GM19395 (cell line): ENCODE results near the gene VPS37C.

Source experiments
- ATAC-seq: cut with Tn5 transposase; IDR thresholded peaks from one replicate; pipeline ENCODE4 v1.9.1; 2021; ENCODE audit warnings: mild to moderate bottlenecking, moderate library complexity; ENCODE audit not compliant: unreplicated experiment

The VPS37C gene

DNA sequence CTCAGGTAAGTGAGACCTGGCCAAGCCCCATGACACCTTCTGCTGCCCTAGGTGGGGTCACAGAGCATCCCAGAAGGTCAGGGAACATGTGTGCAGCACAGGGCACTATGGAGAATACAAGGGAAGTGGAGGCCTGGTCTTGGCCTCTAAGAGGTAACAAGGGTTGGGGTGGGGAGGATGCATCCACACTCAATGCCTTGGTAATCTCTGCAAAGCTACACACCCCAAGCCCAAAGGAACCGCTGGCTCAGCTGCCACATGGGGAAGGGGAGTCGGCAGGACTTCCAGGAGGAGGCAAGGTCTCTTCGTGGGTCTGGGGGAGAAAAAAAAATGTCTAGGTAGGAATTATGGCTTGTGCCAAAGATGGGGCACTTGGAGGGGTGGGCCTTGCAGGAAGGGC, 41.7 kb downstream of the VPS37C start:
- no peak for ATAC-seq

GRCh38 chr11:61119055-61119454, 42.2 kb downstream of the VPS37C start:
- no peak for ATAC-seq

GRCh38 chr11:61118406-61118805, 42.8 kb downstream of the VPS37C start:
- ATAC-seq, result no peak

GRCh38 chr11:61118004-61118403, 43.2 kb downstream of the VPS37C start:
- no peak for ATAC-seq

- no peak for ATAC-seq
Measured at GRCh38 chr11:61117168-61117520, 44.1 kb downstream of the VPS37C start.

DNA sequence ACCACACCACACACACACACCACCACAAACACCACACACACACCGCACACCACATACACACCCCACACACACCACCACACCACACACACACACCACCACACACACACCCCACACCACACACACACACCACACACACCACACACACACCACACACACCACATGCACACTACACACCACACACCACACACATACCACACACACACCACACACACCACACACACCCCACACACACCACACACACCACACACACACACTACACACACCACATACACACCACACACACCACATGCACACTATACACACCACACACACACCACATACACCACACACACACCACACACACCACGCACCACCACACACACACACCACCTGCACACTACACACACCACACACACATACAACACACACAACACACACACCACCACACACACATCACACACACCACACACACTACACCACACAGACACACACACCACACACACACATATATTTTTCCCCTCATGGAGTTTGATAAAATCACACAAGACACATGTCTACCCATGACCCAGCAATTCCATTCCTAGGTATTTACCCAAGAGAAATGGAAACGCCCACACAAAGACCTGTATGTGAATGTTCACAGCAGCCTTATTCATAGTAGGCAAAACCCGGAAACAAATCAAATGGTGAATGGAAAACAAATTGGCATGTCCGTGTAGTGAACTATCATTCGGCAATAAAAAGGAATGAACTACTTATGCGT, 44.6 kb downstream of the VPS37C start:
- ATAC-seq, result no peak

- no peak for ATAC-seq
Measured at GRCh38 chr11:61115498-61116224, 45.6 kb downstream of the VPS37C start.

- ATAC-seq, result no peak
Measured at GRCh38 chr11:61114913-61115312, 46.3 kb downstream of the VPS37C start.

DNA sequence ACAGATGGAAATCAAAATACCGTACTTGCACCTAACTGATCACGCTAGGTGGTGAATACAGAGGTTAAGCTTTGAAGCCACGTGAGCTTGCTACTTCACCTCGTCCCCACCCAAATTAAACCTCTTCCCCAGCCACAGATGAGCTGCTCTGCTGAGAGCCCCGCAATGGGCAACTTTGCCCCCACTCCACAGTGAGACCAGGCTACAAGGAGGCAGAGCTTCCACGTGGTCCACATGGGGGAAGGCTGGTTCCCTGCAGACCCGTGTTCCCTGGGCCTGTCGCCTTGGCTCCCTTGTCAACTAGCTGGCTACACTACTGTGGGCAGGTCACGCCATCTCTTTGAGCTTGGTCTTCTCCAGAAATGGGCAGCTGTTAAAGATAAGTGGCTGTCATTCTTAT, 48.0 kb downstream of the VPS37C start:
- ATAC-seq, result no peak

GRCh38 chr11:61112575-61112974, 48.7 kb downstream of the VPS37C start:
- no peak for ATAC-seq

GRCh38 chr11:61111786-61112517, 49.3 kb downstream of the VPS37C start:
- ATAC-seq, result no peak

DNA sequence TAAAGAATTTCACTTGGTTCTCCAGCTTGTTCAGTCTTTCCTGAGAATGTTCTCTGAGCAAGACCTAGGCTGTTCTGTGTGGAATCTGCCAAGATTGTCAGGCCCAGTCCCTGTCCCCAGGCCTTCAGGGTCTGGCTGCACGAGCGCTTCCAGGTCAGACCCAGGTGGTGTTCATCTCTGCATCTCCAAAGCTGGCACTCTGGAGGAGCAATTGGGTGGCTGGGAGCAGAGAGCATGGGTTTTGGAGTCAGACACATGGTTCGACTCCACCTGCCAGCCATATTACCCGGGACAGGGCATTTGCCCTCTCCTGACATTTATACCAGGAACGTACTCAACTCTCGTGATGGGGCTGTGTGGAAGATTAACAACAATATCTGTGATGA, 50.2 kb downstream of the VPS37C start:
- no peak for ATAC-seq

DNA sequence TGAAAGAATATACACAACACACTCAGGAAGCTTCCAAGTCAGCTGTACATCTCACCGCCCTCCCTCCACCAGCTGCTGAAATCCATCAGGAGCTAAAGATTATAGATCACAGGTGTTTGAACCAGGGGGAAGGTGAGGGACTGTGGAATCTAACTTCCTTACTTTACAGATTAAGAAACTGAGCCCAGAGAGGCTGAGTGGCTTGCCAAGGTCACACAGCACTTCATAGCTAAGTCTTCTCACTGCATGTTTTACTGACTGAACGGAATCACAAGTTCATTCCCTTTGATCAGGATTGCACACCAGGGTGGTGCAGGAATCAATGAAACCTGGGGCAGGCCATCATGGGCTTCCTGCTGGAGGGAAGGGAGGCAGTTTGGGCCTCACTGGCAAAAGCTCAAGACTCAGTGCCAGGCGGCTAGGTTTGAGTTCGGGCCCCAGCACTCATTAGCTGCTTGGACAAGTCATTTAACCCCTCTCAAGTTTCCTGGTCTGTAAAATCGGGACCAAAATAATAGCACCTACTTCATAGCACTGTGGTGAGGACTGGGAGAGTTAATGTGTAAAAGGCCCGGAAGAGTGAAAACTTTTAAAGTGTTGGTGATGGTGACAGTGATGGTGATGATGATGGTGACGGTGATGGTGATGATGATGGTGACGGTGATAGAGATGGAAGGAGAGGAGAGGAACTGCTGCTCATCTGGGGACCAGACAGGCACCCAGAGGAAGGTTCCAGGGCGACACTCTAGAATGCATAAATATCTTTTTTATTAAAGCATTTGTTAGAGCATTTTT, 50.8 kb downstream of the VPS37C start:
- no peak for ATAC-seq

DNA sequence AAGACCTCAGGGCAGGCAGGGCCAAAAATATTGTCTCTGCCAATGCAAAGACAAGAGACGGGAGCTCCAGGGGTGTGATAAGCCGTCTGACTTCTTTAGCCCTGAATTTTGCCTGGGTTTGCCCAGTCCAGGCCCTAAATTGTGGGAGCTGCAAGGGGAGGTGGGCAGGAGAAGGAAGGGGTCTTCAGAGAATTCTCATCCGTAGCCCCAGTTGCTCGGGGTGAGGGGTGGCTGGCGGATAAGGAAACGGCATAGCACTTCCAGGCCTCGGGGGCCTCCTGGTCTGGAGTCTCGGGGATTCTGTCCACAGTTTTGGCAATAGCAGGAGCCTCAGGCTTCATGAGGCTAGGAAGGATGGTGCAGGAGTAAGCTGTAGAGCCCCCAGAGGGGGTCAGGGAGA, 51.6 kb downstream of the VPS37C start:
- no peak for ATAC-seq

DNA sequence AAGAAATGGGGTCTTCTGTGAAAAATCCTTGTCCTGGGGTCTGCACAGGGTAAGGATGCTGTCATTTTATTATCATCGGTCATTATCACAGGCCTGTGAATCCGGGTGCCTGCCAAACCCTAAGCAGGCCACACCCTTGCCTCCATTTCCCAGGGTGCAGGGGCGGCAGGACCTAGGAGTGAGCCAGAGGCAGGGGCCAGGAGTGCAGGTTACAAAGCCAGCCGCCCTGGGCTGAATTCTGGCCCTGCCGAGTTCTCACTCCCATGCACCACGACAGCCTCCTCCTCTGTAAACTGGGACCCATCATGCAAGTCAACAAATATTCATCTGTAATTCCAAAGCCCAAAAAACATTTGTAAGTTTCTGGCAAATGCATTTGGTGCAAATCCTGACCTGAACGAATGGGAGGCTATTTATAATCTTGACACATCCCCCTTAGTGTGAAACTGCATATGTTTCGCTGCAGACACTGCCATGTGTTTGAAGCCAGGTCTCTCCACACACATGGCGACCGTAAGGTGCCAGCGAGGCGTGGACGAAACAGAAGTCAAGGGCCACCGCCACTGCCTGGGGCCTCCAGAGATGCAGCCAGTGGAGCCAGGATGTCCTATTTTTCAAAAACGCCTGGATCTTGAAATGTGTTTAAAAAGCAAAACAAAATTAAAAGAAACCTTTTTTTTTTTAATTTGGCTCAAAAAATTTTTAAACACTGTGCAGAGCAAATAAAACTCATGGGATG, 52.2 kb downstream of the VPS37C start:
- ATAC-seq, result no peak

DNA sequence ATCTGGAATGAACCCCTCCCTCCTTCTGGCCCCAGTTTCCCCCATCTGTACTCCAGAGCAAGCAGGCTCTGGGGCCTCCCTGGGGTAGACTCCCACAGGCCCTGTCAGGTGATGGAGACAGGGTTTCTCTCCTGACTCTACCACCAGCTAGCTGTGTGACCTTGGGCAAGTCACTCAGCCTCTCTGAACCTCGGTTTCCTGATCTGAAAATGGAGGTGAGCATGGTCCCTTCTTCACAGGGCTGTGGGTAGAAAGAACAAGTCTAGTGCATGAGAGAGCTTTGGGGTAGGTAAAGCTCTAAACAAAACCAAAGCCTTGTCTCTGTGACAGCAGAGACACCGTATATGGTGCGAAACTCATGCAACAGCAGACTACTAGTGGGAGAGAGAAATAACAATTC, 53.3 kb downstream of the VPS37C start:
- no peak for ATAC-seq

- ATAC-seq, result no peak
Measured at GRCh38 chr11:61106894-61107470, 54.2 kb downstream of the VPS37C start.

GRCh38 chr11:61106296-61106695, 54.9 kb downstream of the VPS37C start:
- no peak for ATAC-seq

DNA sequence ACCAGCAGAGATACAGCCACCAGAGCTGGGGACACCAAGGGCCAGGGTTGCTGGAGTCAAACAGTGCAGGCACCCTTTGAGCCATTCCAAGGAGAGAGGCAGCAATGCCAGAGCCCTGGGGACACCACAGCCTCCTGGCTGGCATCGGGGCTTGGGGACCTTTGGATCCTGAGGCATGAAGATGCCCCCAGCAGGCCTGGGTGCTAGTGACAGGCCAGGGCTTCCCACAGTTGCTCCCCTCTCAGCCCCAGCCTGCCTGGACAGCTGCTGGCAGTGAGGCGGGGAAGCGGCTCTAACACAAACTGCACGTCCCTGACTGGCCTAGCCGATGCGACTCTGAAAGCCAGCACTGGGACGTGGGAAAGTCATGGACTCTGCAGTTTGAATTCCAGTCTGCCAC, 56.3 kb downstream of the VPS37C start:
- ATAC-seq, result no peak

DNA sequence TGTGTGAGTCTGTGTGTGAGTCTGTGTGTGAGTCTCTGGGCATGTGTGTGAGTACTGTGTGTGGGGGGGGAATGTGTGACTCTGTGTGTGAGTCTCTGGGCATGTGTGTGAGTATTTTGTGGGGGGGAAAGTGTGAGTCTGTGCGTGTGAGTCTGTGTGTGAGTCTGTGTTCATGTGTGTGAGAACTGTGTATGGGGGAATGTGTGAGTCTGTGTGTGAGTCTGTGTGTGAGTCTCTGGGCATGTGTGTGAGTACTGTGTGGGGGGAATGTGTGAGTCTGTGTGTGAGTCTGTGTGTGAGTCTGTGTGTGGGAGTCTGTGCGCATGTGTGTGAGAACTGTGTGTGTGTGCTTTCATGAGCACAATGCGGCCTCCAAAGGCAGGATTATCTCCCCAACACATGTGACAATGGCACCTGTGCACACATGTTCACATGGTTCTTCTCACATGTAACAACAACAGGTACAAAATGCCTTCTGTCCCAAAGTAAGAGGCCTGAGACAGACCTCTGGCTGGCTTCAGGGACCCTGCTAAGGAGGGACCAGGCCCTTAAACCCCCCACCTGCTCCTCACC, 57.3 kb downstream of the VPS37C start:
- no peak for ATAC-seq
